ENCODE data around the gene AGFG2. TPM values are rescaled to one million over a fixed set of nuclear protein-coding genes. Genes with fewer than 3 reads are reported as not detected.
A peak's percentile ranks its signal among the peaks of the same experiment; 100 is the strongest.

AGFG2 gene
- total and polyA plus RNA-seq, 2 of the 4 experiments (the other 2 are of a cell fraction): 3.0 to 10.0 TPM

GRCh38 chr7:100604028-100604975 lies 65.3 kb downstream of the AGFG2 start:
- Histone ChIP-seq H4K20me1 (ENCODE audit: insufficient read depth, low read length) (no peaks in the 10 kb centered on the region), H3K27me3 (ENCODE audit: control insufficient read depth, insufficient read depth, low read length) (no peaks in the 10 kb centered on the region), H3K4ac (ENCODE audit: low read depth, low read length) (peak overlapping the region; percentile 100), H3K18ac (ENCODE audit: low read depth, low read length) (peak overlapping the region; percentile 98; the same call in 1 of the 2 replicates), H3K9me3 (ENCODE audit: control insufficient read depth, insufficient read depth, low read length) (no peaks in the 10 kb centered on the region), H4K8ac (ENCODE audit: low read depth in 2 of 2, low read length in 2 of 2) (peak overlapping the region; percentile 94 to 97), H2BK120ac (ENCODE audit: low read depth, low read length) (peak overlapping the region; percentile 98), H2AK9ac (replicated peaks; ENCODE audit: low read depth, low read length, poor library complexity) (peak overlapping the region; percentile 97), H4K91ac (ENCODE audit: insufficient read depth, low read depth, low read length) (peak overlapping the region; percentile 99), H2BK5ac (ENCODE audit: low read depth, low read length, poor library complexity, severe bottlenecking) (peak overlapping the region; percentile 96), H3K36me3 (ENCODE audit: control insufficient read depth, insufficient read depth, low read length) (peaks cover 30% of the 10 kb centered on the region), H3K14ac (replicated peaks; ENCODE audit: low read depth, low read length) (peak overlapping the region; percentile 93), H3K4me3 (ENCODE audit: insufficient read depth, low read depth, low read length) (peak overlapping the region; percentile 69), H3K27ac (ENCODE audit: insufficient read depth, low read length) (peak overlapping the region; percentile 99), H3K23ac (ENCODE audit: low read depth, low read length) (peak overlapping the region; percentile 90), H2AK5ac (ENCODE audit: low read depth, low read length) (peak overlapping the region; percentile 100), H3K9ac (ENCODE audit: low read depth, low read length) (peak overlapping the region; percentile 97), H3K79me1 (ENCODE audit: low read depth in 1 of 2, low read length in 2 of 2) (peaks cover 0 to 47% of the 10 kb centered on the region in 2 experiments; a peak in 2 of 4 replicates), H4K5ac (ENCODE audit: low read depth, low read length) (peak overlapping the region; percentile 95), H3K4me1 (ENCODE audit: control insufficient read depth, insufficient read depth, low read length) (peaks cover 9% of the 10 kb centered on the region), H2AFZ (replicated peaks; ENCODE audit: low read length, poor library complexity) (peak overlapping the region; percentile 90), H3K9me1 (ENCODE audit: insufficient read depth, low read length) (no peaks in the 10 kb centered on the region), H3K4me2 (ENCODE audit: low read depth, low read length) (peak overlapping the region; percentile 87), H3K56ac (ENCODE audit: extremely low read depth, insufficient read depth, low read length) (peak overlapping the region; percentile 96), H2BK15ac (ENCODE audit: low read depth, low read length) (0 out of 3 replicates have a peak overlapping the region, but pooled peaks have one; percentile 96), H2BK20ac (ENCODE audit: low read depth, low read length) (peak overlapping the region; percentile 96)
- ChIA-PET CTCF (no interaction called here), POLR2A (ENCODE audit: unreplicated experiment) (no interaction called here)
- 0% methylated on average over 1 of the region's 70 CpGs; no CpG with 5 or more reads in 1 of the 2 experiments for WGBS, 2 experiments (ENCODE audit: extremely low coverage in 2 of 2, insufficient read length in 1 of 2)
- in situ Hi-C loops (cut with MboI; ENCODE audit: low sequenced_read_pairs): no loop called here
- dilution Hi-C loops (cut with HindIII; ENCODE audit: low sequenced_read_pairs, unreplicated experiment): no loop called here
- peak; percentile 54 for ATAC-seq (ENCODE audit: low read depth)
- no TSS peak for BruUV-seq (replicated peaks)
- TF ChIP-seq CTCF (conservative IDR thresholded peaks at IDR 0.05; ENCODE audit: low read depth, low read length) (peak; percentile 36), MAZ (IDR thresholded peaks at IDR 0.05; ENCODE audit: borderline replicate concordance, low read depth, low read length) (no peak; the same call in none of the 2 replicates), RAD21 (IDR thresholded peaks at IDR 0.05; ENCODE audit: low read length) (peak; percentile 18; the same call in 1 of the 2 replicates), SMC3 (IDR thresholded peaks at IDR 0.05; ENCODE audit: low read depth, low read length) (peak; percentile 27; the same call in 1 of the 2 replicates), RCOR1 (IDR thresholded peaks at IDR 0.05; ENCODE audit: insufficient replicate concordance, low read length) (no peak), MXI1 (IDR thresholded peaks at IDR 0.05; ENCODE audit: borderline replicate concordance, low read depth, low read length) (0 out of 2 replicates have a peak, but pooled peaks have one; percentile 15)
- DNase-seq: peak; percentile 46
- intact Hi-C loops (cut with micrococcal nuclease): loop anchor here (5.0 kb wide), 1 partner anchor 88 kb away; the partner anchor contains the start of gene GIGYF1
